GM18498 (cell line): ENCODE measurements around the gene RTN4RL2.

Experiments
- ATAC-seq: cut with Tn5 transposase; IDR thresholded peaks from one replicate; pipeline ENCODE4 v1.9.1; 2021; ENCODE audit warnings: mild to moderate bottlenecking, moderate library complexity; ENCODE audit not compliant: unreplicated experiment

Gene RTN4RL2

GRCh38 chr11:57460022-57460757, at the start of gene RTN4RL2:
RTN4RL2 (plus strand) TSS chr11:57460528; CDS start chr11:57460866, 338 bp downstream.
- ATAC-seq, result no peak

- no peak for ATAC-seq
These were observed 46.6 kb upstream of the RTN4RL2 start for GRCh38 chr11:57413681-57414080.

GRCh38 chr11:57414612-57415212, 45.6 kb upstream of the RTN4RL2 start:
- ATAC-seq, result no peak

GRCh38 chr11:57416436-57416835, 43.9 kb upstream of the RTN4RL2 start:
- no peak for ATAC-seq

- ATAC-seq, result no peak
These were observed 43.3 kb upstream of the RTN4RL2 start for GRCh38 chr11:57417056-57417455.

- no peak for ATAC-seq
These were observed 42.2 kb upstream of the RTN4RL2 start for GRCh38 chr11:57418131-57418530.

GRCh38 chr11:57419146-57419545, 41.2 kb upstream of the RTN4RL2 start:
- no peak for ATAC-seq

GRCh38 chr11:57421066-57421465, 39.3 kb upstream of the RTN4RL2 start:
- no peak for ATAC-seq

- ATAC-seq, result no peak
These were observed 38.5 kb upstream of the RTN4RL2 start for GRCh38 chr11:57421805-57422204.

GRCh38 chr11:57422669-57423068, 37.7 kb upstream of the RTN4RL2 start:
- ATAC-seq, result no peak

- ATAC-seq, result no peak
These were observed 36.1 kb upstream of the RTN4RL2 start for GRCh38 chr11:57424137-57424791.

- peak; percentile 88 for ATAC-seq
These were observed 35.4 kb upstream of the RTN4RL2 start for GRCh38 chr11:57424792-57425564.

GRCh38 chr11:57425565-57426438, 34.5 kb upstream of the RTN4RL2 start:
- no peak for ATAC-seq

GRCh38 chr11:57426439-57426928, 33.8 kb upstream of the RTN4RL2 start:
- ATAC-seq, result no peak

GRCh38 chr11:57426929-57427726, 33.2 kb upstream of the RTN4RL2 start, which contains the start of gene SLC43A3:
SLC43A3 (minus strand) TSS chr11:57427121; CDS start chr11:57426172, 949 bp downstream.
- peak; percentile 71 for ATAC-seq

- no peak for ATAC-seq
These were observed 32.6 kb upstream of the RTN4RL2 start for GRCh38 chr11:57427727-57428082.

- no peak for ATAC-seq
These were observed 31.7 kb upstream of the RTN4RL2 start for GRCh38 chr11:57428643-57429042.

- no peak for ATAC-seq
These were observed 30.4 kb upstream of the RTN4RL2 start for GRCh38 chr11:57429946-57430345.

GRCh38 chr11:57430952-57431351, 29.4 kb upstream of the RTN4RL2 start:
- no peak for ATAC-seq
